Skeletal muscle tissue (tissue), 4 donors: ENCODE data around the gene MCM5. TPM values are rescaled to one million over a fixed set of nuclear protein-coding genes. Genes with fewer than 3 reads are reported as not detected.

Source experiments
- H3K27ac ChIP-seq: one replicate; pipeline ENCODE4 v1.7.0; 2013; ENCODE audit warnings: mild to moderate bottlenecking, low read depth, low read length, inconsistent platforms
- H3K27me3 ChIP-seq, 3 donors: one replicate each; pipeline ENCODE4 v1.7.0; 2013; ENCODE audit warnings: low read length in 3 of 3; ENCODE audit not compliant: control insufficient read depth in 3 of 3, insufficient read depth in 3 of 3
- H3K36me3 ChIP-seq, 3 donors: one replicate each; pipeline ENCODE4 v1.7.0; 2013; ENCODE audit warnings: low read length in 3 of 3; ENCODE audit not compliant: control insufficient read depth in 3 of 3, insufficient read depth in 3 of 3
- H3K4me1 ChIP-seq, 3 donors: one replicate each; pipeline ENCODE4 v1.7.0; 2013; ENCODE audit warnings: low read length in 3 of 3, mild to moderate bottlenecking in 3 of 3; ENCODE audit not compliant: control insufficient read depth in 3 of 3, insufficient read depth in 3 of 3
- H3K4me3 ChIP-seq, 3 donors: one replicate each; pipeline ENCODE4 v1.7.0; 2013; ENCODE audit warnings: low read length in 3 of 3
- H3K9ac ChIP-seq, 3 donors: one replicate each; pipeline ENCODE4 v1.7.0; 2013; ENCODE audit warnings: low read length in 3 of 3, mild to moderate bottlenecking in 3 of 3, moderate library complexity in 2 of 3, low read depth in 1 of 3
- H3K9me3 ChIP-seq, 3 donors: one replicate each; pipeline ENCODE4 v1.7.0; 2013; ENCODE audit warnings: low read length in 3 of 3; ENCODE audit not compliant: control insufficient read depth in 3 of 3
- total RNA-seq: library from RNA; depleted of rRNA; stranded (reverse); fragments of >200 nt; gene quantifications from one replicate; pipeline ENCODE4 v1.2.3, GENCODE V29; 2014
- donor health status: Osteomylitis.

The MCM5 gene
- total RNA-seq: 25.1 TPM

DNA sequence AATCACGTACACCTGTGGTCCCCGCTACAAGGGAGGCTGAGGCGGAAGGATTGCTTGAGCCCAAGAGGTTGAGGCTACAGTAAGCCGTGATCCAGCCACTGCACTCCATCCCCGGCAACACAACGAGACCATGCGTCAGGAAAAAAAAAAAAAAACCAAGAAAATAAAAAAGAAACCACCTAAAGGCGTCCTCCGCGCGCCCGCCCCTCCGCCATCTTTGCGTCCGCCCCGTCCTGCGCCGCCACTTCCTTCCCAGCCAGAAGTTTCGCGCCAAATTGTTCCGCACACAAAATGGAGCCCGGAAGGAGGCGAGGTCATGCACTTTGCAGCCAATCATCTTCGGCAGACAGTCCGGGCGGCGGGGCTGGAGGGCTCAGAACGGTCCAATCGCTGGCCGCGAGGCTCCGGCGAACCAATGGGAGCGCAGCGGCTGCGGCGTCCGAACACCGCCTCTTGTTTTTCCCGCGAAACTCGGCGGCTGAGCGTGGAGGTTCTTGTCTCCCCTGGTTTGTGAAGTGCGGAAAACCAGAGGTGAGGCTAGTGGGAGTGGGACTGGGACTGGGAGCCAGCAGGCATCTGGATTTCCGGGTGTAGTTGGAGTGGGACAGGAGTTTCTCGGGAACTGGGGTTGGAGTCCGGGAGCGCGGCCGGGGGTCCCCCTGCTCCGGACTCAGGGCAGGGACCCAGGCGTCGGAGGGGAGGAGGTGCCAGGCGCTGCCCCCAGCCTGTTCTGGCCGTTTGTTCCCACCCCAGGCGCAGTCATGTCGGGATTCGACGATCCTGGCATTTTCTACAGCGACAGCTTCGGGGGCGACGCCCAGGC, at the start of gene MCM5:
Gene MCM5, plus strand, starts transcription at position 463 of the 823 bp plus-strand sequence. Its CDS starts 299 bp downstream, at position 762.
- Histone ChIP-seq H3K9ac (peak within 1 kb of the TSS; percentile 75 to 86 (median 77)), H3K9me3 (no peaks in the 10 kb centered on the region), H3K27ac (peak within 1 kb of the TSS; percentile 71), H3K4me1 (peaks cover 5 to 10% (median 9%) of the 10 kb centered on the region in 3 donors), H3K27me3 (no peaks in the 10 kb centered on the region), H3K36me3 (peaks cover 10 to 20% (median 10%) of the 10 kb centered on the region in 3 donors), H3K4me3 (peak within 1 kb of the TSS; percentile 88 to 96 (median 94))

GRCh38 chr22:35350539-35351503, 49.1 kb upstream of the MCM5 start:
- Histone ChIP-seq H3K9ac (peak overlapping the region; percentile 73 to 84 (median 79)), H3K27ac (peak overlapping the region; percentile 77), H3K36me3 (peaks cover 19 to 26% (median 20%) of the 10 kb centered on the region in 3 donors), H3K9me3 (no peaks in the 10 kb centered on the region), H3K27me3 (no peaks in the 10 kb centered on the region), H3K4me1 (peaks cover 19 to 49% (median 27%) of the 10 kb centered on the region in 3 donors), H3K4me3 (peak overlapping the region; percentile 76 to 89 (median 79))

DNA sequence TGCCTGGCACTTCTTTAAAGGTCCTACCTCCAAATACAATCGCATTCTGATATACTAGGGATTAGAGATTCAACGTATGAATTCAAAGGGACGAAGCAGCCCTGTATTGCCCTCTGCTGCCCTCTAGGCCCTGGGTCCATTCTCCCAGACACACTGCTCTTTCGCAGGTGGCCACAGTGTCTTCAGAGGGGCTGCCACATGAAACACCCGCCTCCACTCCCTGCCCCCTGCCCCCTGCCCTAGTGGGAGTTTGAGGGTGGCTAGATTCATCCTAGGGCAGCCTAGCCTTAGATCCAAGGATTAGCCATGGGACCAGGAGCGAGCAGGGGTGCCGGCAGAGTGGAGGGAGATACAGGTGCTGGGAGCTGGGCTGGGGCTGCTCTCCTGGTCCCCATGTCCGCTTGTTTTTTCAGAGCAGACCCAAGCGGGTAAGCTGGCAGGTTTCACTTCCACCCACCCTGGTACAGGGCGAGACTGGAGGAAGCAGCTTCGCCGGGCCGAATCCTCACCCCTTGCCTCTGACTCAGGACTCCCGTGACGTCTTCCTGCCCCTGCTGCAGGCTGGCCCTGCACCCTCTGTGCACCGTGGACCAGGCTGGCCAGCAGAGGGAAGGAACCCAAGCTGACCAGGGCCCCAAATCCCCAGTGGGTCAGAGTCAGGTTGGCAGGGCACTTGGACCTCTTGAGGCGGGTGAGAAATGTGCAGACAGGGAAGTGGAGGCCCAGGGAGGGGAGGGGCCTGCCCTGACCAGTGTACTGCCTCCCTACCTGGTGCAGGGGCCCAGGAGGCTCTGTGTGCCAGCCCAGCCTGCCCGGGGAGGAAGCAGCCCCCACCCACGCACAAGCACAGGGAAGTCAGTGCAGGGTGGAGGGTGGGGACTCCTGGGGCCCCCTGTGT, 47.5 kb upstream of the MCM5 start:
- H3K9me3 ChIP-seq: no peaks in the 10 kb centered on the region
- no peaks in the 10 kb centered on the region for H3K27me3 ChIP-seq
- H3K27ac ChIP-seq: peak overlapping the region; percentile 62
- H3K9ac ChIP-seq: no peak overlapping the region
- H3K4me3 ChIP-seq: no peak overlapping the region
- H3K36me3 ChIP-seq: peaks cover 8 to 15% (median 9%) of the 10 kb centered on the region in 3 donors
- H3K4me1 ChIP-seq: peaks cover 22 to 50% (median 27%) of the 10 kb centered on the region in 3 donors

DNA sequence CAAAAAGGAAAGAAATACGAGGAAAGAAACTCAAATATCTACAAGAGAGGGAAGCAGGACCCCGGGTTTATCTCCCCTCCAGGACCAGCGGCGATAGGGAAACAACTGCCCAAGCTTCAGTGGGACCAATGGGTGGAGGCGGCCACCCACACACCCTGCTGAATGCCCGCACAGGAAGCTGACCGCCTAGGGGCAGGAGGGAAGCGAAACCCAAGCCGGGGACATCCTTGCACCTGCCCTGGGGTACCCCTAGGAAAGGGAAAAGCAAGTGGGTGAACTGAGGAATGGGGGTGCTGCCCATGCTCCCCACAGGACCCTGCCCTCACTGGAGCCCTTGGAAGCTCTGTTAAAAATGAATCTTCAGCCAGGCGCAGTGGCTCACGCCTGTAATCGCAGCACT, 46.6 kb upstream of the MCM5 start:
- Histone ChIP-seq H3K9ac (no peak overlapping the region), H3K27me3 (no peaks in the 10 kb centered on the region), H3K9me3 (no peaks in the 10 kb centered on the region), H3K36me3 (peaks cover under 1 to 6% (median 3%) of the 10 kb centered on the region in 3 donors), H3K27ac (peak overlapping the region; percentile 45), H3K4me3 (no peak overlapping the region), H3K4me1 (peaks cover 22 to 47% (median 27%) of the 10 kb centered on the region in 3 donors)

DNA sequence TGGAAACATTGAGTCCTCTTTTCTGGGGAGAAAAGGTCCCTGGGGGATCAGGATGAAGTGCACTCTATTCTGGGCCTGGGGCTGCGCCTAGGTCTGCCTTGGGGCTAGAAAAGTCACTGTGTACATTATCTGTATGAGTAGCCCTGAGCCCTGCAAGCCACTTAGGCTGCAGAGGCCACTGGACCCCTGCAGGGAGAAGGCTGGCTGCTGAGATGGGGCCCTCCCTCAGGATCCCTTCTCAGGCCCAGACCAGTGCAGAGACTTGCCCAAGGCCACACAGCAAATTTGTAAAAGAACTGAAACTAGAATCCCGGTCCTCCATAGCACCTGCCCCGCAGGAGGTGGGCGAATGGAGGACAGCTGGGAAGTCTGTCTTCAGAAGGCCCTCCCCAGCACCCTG, 45.9 kb upstream of the MCM5 start:
- Histone ChIP-seq H3K27ac (no peak overlapping the region), H3K4me3 (no peak overlapping the region), H3K36me3 (no peaks in the 10 kb centered on the region), H3K9me3 (no peaks in the 10 kb centered on the region), H3K4me1 (peaks cover 22 to 40% (median 27%) of the 10 kb centered on the region in 3 donors), H3K9ac (no peak overlapping the region), H3K27me3 (no peaks in the 10 kb centered on the region)

GRCh38 chr22:35357883-35358621, 41.9 kb upstream of the MCM5 start:
- Histone ChIP-seq H3K4me1 (peaks cover 0 to 5% (median 3%) of the 10 kb centered on the region in 3 donors), H3K36me3 (no peaks in the 10 kb centered on the region), H3K27me3 (no peaks in the 10 kb centered on the region), H3K27ac (no peak overlapping the region), H3K9me3 (no peaks in the 10 kb centered on the region), H3K9ac (no peak overlapping the region), H3K4me3 (no peak overlapping the region)

GRCh38 chr22:35359380-35360065, 40.4 kb upstream of the MCM5 start:
- Histone ChIP-seq H3K27ac (no peak overlapping the region), H3K4me3 (no peak overlapping the region), H3K27me3 (no peaks in the 10 kb centered on the region), H3K9me3 (no peaks in the 10 kb centered on the region), H3K36me3 (no peaks in the 10 kb centered on the region), H3K4me1 (peaks cover 0 to 5% (median 3%) of the 10 kb centered on the region in 3 donors), H3K9ac (no peak overlapping the region)

- no peak overlapping the region for H3K9ac ChIP-seq
- no peak overlapping the region for H3K27ac ChIP-seq
- no peaks in the 10 kb centered on the region for H3K36me3 ChIP-seq
- H3K9me3 ChIP-seq: no peaks in the 10 kb centered on the region
- peaks cover 0 to under 1% (median 0%) of the 10 kb centered on the region in 3 donors for H3K4me1 ChIP-seq
- no peak overlapping the region for H3K4me3 ChIP-seq
- no peaks in the 10 kb centered on the region for H3K27me3 ChIP-seq
Measured at GRCh38 chr22:35361001-35361558, 38.9 kb upstream of the MCM5 start.
